IPS-NIHi11 (cell line): ENCODE results near the gene MTMR12.
"Not testable (repeated sequence)": the region's sequence is repeated elsewhere in the genome, so short reads cannot be mapped to it uniquely, and the experiment has no call there.

Experiments used
- DNase-seq: peaks from one replicate; pipeline ENCODE4 v3.0.0; 2012; ENCODE audit warnings: mixed read lengths, low spot score

MTMR12 gene

GRCh38 chr5:32297181-32298058 is 15.3 kb downstream of the MTMR12 start:
- DNase-seq: no peak

- DNase-seq: not testable (repeated sequence)
These were observed 16.6 kb downstream of the MTMR12 start for GRCh38 chr5:32295966-32296772.

- DNase-seq: no peak
These were observed 21.1 kb downstream of the MTMR12 start for GRCh38 chr5:32291591-32291990.

GRCh38 chr5:32290922-32291321 is 21.8 kb downstream of the MTMR12 start:
- DNase-seq: no peak

GRCh38 chr5:32290501-32290900 is 22.2 kb downstream of the MTMR12 start:
- DNase-seq: not testable (repeated sequence)

- not testable (repeated sequence) for DNase-seq
These were observed 22.8 kb downstream of the MTMR12 start for GRCh38 chr5:32289986-32290385.

GRCh38 chr5:32288135-32288534 is 24.6 kb downstream of the MTMR12 start:
- not testable (repeated sequence) for DNase-seq

GRCh38 chr5:32287525-32287924 is 25.2 kb downstream of the MTMR12 start:
- not testable (repeated sequence) for DNase-seq

GRCh38 chr5:32285510-32286138 is 27.1 kb downstream of the MTMR12 start:
- no peak for DNase-seq

GRCh38 chr5:32283539-32284377 is 29.0 kb downstream of the MTMR12 start:
- no peak for DNase-seq

GRCh38 chr5:32283061-32283460 is 29.7 kb downstream of the MTMR12 start:
- DNase-seq: no peak

GRCh38 chr5:32282633-32283032 is 30.1 kb downstream of the MTMR12 start:
- no peak for DNase-seq

GRCh38 chr5:32281378-32282133 is 31.2 kb downstream of the MTMR12 start:
- DNase-seq: not testable (repeated sequence)

- DNase-seq: no peak
These were observed 32.1 kb downstream of the MTMR12 start for GRCh38 chr5:32280656-32281081.

- DNase-seq: no peak
These were observed 33.0 kb downstream of the MTMR12 start for GRCh38 chr5:32279786-32280185.

GRCh38 chr5:32279223-32279622 is 33.5 kb downstream of the MTMR12 start:
- no peak for DNase-seq

- no peak for DNase-seq
These were observed 34.3 kb downstream of the MTMR12 start for GRCh38 chr5:32278406-32278805.

GRCh38 chr5:32277798-32278197 is 34.9 kb downstream of the MTMR12 start:
- no peak for DNase-seq

- peak; percentile 27 for DNase-seq
These were observed 36.4 kb downstream of the MTMR12 start for GRCh38 chr5:32276173-32276853.

- no peak for DNase-seq
These were observed 37.4 kb downstream of the MTMR12 start for GRCh38 chr5:32275396-32275741.
